GM12874 (cell line): ENCODE results near the gene KAT8.

ENCODE experiments used
- TF ChIP-seq, protein P1 (sequence below): IDR thresholded peaks from 2 replicates; pipeline ENCODE4 v1.5.1; 2011; ENCODE audit warnings: low read depth, mild to moderate bottlenecking, control low read depth, low read length, moderate library complexity; ENCODE audit not compliant: insufficient read depth

KAT8 gene

DNA sequence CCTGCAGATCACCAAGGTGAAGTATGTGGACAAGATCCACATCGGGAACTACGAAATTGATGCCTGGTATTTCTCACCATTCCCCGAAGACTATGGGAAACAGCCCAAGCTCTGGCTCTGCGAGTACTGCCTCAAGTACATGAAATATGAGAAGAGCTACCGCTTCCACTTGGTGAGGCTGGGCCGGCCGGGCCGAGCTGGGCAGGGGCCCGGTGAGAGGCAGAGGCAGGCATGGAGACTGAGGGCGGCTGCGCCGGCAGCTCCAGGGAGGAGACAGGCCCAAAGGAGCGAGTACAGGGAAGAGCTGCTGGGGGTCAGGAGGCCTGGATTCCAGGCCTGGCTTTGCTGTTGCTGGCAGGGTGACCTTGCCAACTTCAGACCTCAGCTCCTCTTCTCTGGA lies 9.7 kb downstream of the KAT8 start:
- TF ChIP-seq, protein P1, sequence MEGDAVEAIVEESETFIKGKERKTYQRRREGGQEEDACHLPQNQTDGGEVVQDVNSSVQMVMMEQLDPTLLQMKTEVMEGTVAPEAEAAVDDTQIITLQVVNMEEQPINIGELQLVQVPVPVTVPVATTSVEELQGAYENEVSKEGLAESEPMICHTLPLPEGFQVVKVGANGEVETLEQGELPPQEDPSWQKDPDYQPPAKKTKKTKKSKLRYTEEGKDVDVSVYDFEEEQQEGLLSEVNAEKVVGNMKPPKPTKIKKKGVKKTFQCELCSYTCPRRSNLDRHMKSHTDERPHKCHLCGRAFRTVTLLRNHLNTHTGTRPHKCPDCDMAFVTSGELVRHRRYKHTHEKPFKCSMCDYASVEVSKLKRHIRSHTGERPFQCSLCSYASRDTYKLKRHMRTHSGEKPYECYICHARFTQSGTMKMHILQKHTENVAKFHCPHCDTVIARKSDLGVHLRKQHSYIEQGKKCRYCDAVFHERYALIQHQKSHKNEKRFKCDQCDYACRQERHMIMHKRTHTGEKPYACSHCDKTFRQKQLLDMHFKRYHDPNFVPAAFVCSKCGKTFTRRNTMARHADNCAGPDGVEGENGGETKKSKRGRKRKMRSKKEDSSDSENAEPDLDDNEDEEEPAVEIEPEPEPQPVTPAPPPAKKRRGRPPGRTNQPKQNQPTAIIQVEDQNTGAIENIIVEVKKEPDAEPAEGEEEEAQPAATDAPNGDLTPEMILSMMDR, result no peak

DNA sequence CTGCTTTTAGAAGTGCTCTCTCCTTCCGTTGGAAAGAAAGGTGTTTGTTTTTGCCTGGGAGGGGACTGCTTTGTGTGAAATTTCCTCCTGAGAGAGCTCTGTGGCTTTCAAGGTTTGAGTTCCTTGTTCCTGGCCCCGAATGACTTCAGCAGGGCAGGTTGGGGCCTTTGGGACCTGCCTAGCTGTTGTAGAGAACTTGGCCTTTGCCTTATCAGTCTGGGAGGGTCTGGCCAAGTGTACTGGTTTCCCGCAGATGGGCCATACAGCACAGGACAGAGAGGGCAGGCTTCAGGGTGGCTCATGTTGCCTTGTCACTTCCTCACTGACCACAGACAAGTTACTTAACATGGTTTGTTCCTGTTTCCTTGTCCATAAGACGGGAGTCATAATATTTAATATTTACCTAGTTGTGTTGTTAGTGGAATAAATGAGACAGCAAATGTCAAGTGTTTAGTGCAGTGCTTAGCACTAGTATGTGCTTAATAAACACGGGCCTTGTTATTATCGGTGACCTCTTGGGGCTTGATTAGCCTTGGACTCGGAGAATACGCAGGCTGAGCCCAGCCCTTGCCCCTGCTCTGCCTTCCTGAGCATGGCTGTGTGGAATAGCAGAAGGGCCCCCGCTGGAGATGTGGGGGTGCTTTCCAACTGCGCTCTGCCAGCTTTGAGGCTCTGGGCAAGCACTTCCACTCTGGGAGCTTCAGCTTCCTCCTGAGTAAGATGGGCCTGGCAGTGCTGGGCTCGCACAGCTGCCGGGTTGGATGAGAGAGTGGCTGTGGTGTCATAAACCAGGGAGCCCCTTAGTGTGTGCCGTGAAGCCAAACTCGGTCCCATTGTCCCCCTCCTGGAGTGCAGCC lies 11.5 kb downstream of the KAT8 start:
- TF ChIP-seq, protein P1, result no peak

DNA sequence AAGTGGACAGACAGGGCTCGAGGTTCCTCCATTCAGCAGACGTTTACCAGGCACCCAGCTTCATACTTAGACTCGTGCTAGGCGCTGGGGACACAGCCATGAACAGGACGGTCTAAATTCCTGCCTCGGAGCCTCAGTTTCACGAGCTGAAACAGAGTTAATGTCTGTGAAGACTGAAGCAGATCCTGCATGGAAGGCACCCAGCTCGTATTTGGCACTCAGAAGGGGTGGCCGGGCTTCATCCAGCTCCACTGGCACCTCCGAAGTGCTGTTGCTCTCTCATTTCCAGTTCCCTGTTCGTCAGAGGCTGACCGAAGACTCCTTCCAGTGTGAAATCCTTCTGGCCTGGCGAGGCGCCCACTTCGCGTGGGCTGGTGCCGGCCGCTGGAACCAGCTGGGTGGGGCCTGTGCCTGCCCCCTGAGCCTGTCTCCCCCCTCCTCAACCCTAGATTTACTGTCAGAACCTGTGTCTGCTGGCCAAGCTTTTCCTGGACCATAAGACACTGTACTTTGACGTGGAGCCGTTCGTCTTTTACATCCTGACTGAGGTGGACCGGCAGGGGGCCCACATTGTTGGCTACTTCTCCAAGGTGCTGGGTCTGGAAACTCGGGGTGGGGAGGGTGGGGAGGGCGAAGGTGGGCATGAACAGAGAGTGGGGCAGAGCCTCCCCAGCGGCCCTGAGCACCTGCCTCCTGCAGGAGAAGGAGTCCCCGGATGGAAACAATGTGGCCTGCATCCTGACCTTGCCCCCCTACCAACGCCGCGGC lies 12.3 kb downstream of the KAT8 start:
- TF ChIP-seq, protein P1, result no peak

DNA sequence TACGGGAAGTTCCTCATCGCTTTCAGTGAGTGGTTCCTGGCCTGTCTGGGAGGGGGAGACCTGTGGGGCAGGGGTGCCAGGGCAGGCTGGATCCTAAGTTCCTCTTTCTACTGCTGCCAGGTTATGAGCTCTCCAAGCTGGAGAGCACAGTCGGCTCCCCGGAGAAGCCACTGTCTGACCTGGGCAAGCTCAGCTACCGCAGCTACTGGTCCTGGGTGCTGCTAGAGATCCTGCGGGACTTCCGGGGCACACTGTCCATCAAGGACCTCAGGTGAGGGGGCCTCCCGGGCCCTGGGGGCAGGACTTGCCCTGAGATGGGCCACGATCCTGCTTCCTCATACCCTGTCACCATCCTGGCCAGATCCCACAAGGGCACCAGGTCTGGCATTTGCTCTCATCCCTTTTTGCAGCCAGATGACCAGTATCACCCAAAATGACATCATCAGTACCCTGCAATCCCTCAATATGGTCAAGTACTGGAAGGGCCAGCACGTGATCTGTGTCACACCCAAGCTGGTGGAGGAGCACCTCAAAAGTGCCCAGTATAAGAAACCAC lies 12.9 kb downstream of the KAT8 start:
- TF ChIP-seq, protein P1, result no peak

DNA sequence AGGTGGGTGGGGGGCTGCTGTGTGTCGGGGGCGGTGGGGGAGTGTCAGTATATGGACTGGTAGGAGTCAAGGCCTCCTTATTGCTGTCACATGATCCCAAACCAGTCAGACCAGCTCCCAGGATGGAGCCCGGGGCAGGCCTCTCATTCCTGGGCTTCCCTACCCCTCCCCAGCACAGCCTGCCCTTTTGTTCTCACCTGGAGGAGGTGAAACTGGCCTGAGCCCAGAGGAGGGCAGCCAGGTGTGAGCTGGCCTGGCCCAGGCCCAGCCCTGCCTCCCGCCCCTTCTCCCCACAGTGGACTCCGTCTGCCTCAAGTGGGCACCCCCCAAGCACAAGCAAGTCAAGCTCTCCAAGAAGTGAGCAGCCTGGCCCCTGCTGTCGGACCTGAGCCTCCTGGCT lies 13.4 kb downstream of the KAT8 start:
- TF ChIP-seq, protein P1, result no peak

DNA sequence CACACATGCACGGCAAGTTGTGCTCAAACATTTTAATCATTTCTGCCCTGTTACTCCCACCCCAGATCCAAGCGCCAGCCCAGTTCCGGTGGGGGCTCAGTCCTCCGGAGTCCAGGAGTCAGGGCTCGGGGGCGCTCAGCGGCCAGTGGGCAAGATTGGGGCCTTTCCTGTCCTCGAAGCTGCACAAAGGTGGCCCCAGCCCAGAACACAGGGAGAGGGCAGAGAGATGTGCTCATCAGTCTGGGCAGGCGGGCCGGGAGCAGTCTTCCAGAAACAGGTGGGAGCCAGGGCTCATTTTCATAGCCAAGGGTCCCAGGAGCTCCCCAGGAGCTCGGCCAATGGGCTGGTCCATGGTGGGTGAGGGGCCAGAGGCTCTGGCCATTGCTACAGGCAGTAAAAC lies 14.0 kb downstream of the KAT8 start:
- TF ChIP-seq, protein P1, result no peak

DNA sequence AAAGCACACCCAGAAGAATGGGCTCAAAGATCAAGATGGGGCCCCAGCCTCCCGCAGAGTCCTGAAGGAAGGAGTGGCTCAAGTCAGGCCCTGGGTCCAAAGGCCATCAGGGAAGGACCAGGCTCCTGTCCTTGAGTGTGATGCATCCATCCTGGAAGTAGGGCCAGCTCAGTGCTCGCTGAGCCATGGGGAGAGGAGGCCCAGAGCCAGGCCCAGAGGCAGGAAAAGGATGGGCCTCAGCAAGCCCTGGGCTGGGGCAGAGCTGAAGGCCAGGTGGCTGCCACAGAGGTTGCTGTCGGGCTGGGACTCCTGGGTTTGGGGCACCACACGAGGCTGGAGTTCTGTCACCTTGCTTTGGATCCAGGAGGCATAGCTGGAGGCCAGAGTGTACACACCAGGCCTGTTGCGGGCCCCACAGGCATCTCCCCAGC lies 14.4 kb downstream of the KAT8 start:
- TF ChIP-seq, protein P1, result no peak
